ENCODE data around the gene BMPER.

BMPER gene

GRCh38 chr7:34107276-34107675 is 201.9 kb downstream of the BMPER start:
- no peak for TF ChIP-seq CTCF (IDR thresholded peaks at IDR 0.05)

GRCh38 chr7:34108165-34108564 is 202.8 kb downstream of the BMPER start:
- no peak for TF ChIP-seq CTCF (IDR thresholded peaks at IDR 0.05)

GRCh38 chr7:34109936-34110780 is 204.8 kb downstream of the BMPER start:
- no peak for TF ChIP-seq CTCF (IDR thresholded peaks at IDR 0.05)

- no peak for TF ChIP-seq CTCF (IDR thresholded peaks at IDR 0.05)
Observed at GRCh38 chr7:34111031-34111430, 205.7 kb downstream of the BMPER start.

GRCh38 chr7:34115503-34115902 is 210.2 kb downstream of the BMPER start:
- no peak for TF ChIP-seq CTCF (IDR thresholded peaks at IDR 0.05)

GRCh38 chr7:34117573-34117972 is 212.2 kb downstream of the BMPER start:
- no peak for TF ChIP-seq CTCF (IDR thresholded peaks at IDR 0.05)

GRCh38 chr7:34121366-34121765 is 216.0 kb downstream of the BMPER start:
- no peak for TF ChIP-seq CTCF (IDR thresholded peaks at IDR 0.05)

All from LNCAP (cell line).